ENCODE data around the gene TAMALIN.

TAMALIN gene

GRCh38 chr12:52050116-52050757 lies 43.5 kb downstream of the TAMALIN start:
- H3K4me1 ChIP-seq = peaks cover 0 to 58% (median 40%) of the 10 kb centered on the region in 4 donors
- H3K9me3 ChIP-seq = no peaks in the 10 kb centered on the region

GRCh38 chr12:52050758-52051541 lies 44.2 kb downstream of the TAMALIN start, which contains the start of gene NR4A1:
TSS of gene NR4A1 (plus strand) at chr12:52051442. CDS start at chr12:52054329, 2,887 bp downstream.
- DNase-seq = peak; percentile 98 to 99
- Histone ChIP-seq H3K27ac (peak within 1 kb of the TSS; percentile 98 to 100), H3K4me1 (peaks cover 0 to 53% (median 34%) of the 10 kb centered on the region in 4 donors), H3K4me3 (peak within 1 kb of the TSS; percentile 64 to 73), H3K9me3 (no peaks in the 10 kb centered on the region), H3K36me3 (peaks cover 19 to 34% (median 25%) of the 10 kb centered on the region in 3 donors), H3K27me3 (no peaks in the 10 kb centered on the region)
- intact Hi-C loops (cut with DNase I; ENCODE audit: low total_unique reads) = no loop called here
- no peak for TF ChIP-seq CTCF (IDR thresholded peaks at IDR 0.05)

More at GRCh38 chr12:52050116-52050757, 43.5 kb downstream of the TAMALIN start:
- intact Hi-C loops (cut with DNase I; ENCODE audit: low total_unique reads) = no loop called here
- no peak for TF ChIP-seq CTCF (IDR thresholded peaks at IDR 0.05)
- Histone ChIP-seq H3K27ac (peak overlapping the region; percentile 98 to 100), H3K36me3 (peaks cover 12 to 30% (median 18%) of the 10 kb centered on the region in 3 donors), H3K4me3 (peak overlapping the region; percentile 64 to 73), H3K27me3 (no peaks in the 10 kb centered on the region)
- peak in 1 of 2 donors; percentile 88 for DNase-seq

GRCh38 chr12:52052468-52053186 lies 45.9 kb downstream of the TAMALIN start:
- DNase-seq = no peak
- peaks cover 35 to 51% (median 42%) of the 10 kb centered on the region in 3 donors for H3K36me3 ChIP-seq

GRCh38 chr12:52053536-52054209 lies 46.9 kb downstream of the TAMALIN start:
- intact Hi-C loops (cut with DNase I; ENCODE audit: low total_unique reads) = no loop called here
- H3K4me3 ChIP-seq = peak overlapping the region; percentile 64 to 73
- no peak for DNase-seq
- no peaks in the 10 kb centered on the region for H3K27me3 ChIP-seq
- H3K36me3 ChIP-seq = peaks cover 46 to 61% (median 52%) of the 10 kb centered on the region in 3 donors
- H3K4me1 ChIP-seq = peaks cover 0 to 51% (median 28%) of the 10 kb centered on the region in 4 donors
- H3K27ac ChIP-seq = peak overlapping the region; percentile 98 to 100
- H3K9me3 ChIP-seq = no peaks in the 10 kb centered on the region
- TF ChIP-seq CTCF (IDR thresholded peaks at IDR 0.05) = no peak

More at GRCh38 chr12:52052468-52053186, 45.9 kb downstream of the TAMALIN start:
- intact Hi-C loops (cut with DNase I; ENCODE audit: low total_unique reads) = no loop called here
- Histone ChIP-seq H3K4me1 (peaks cover 0 to 51% (median 28%) of the 10 kb centered on the region in 4 donors), H3K9me3 (no peaks in the 10 kb centered on the region), H3K4me3 (peak overlapping the region; percentile 64 to 73), H3K27me3 (no peaks in the 10 kb centered on the region), H3K27ac (peak overlapping the region; percentile 98 to 100)
- TF ChIP-seq CTCF (IDR thresholded peaks at IDR 0.05) = no peak
